Body of pancreas (tissue), 4 donors: Measurements from ENCODE around the gene PADI6. TPM values are rescaled to one million over a fixed set of nuclear protein-coding genes. Genes with fewer than 3 reads are reported as not detected.

Experiments used
- ATAC-seq: fragments of 150-250 bp; one replicate; pipeline ENCODE4 v1.9.1; 2016
- DNase-seq, 4 donors: peaks; one replicate each; pipeline ENCODE4 v3.0.0-alpha.2; 2019
- H3K27ac ChIP-seq, 4 donors: fragments of 200-600 bp; sonication (generic); 1 replicate in 3 of 4; 2 replicates in 1 of 4; pipeline versions ENCODE4 v1.5.1 to v1.6.1; 2016 to 2019; ENCODE audit warnings: mild to moderate bottlenecking in 1 of 4, mixed read lengths in 1 of 4, moderate library complexity in 1 of 4
- H3K27me3 ChIP-seq, 2 donors: fragments of 200-600 bp; sonication (generic); one replicate each; pipeline ENCODE4 v1.6.0; 2016; ENCODE audit warnings: mild to moderate bottlenecking in 1 of 2
- H3K36me3 ChIP-seq, 2 donors: fragments of 200-600 bp; sonication (generic); replicated peaks in 1 of 2; 2 replicates each; pipeline ENCODE4 v1.5.1; 2016; ENCODE audit warnings: low read depth in 2 of 2; ENCODE audit not compliant: insufficient read depth in 1 of 2
- H3K4me1 ChIP-seq: fragments of 200-600 bp; sonication (generic); one replicate; pipeline ENCODE4 v1.6.0; 2016
- H3K4me3 ChIP-seq, 2 donors: fragments of 200-600 bp; sonication (generic); 1 replicate in 1 of 2; 2 replicates in 1 of 2; pipeline ENCODE4 v1.5.1; 2016 to 2019
- H3K9me3 ChIP-seq, 3 donors: fragments of 200-600 bp; sonication (generic); 1 replicate in 2 of 3; 2 replicates in 1 of 3; pipeline ENCODE4 v1.5.1; 2016
- CTCF ChIP-seq, 7 experiments: fragments of 450-650 bp in 4 of 7; fragments of 200-600 bp in 3 of 7; sonication (generic) in 3 of 7; IDR thresholded peaks; one replicate each; pipeline ENCODE4 v1.5.1; 2016 to 2019; ENCODE audit warnings: antibody characterized with exemption in 7 of 7
- POLR2A ChIP-seq, 3 donors: fragments of 450-650 bp; IDR thresholded peaks; one replicate each; pipeline ENCODE4 v1.6.1; 2016; ENCODE audit warnings: antibody characterized with exemption in 3 of 3, mild to moderate bottlenecking in 2 of 3
- WGBS, 2 donors: methylation state at CpG; one replicate each; pipeline ENCODE4 v1.1.5; 2017; 5-methylcytosine and 5-hydroxymethylcytosine counted together
- intact Hi-C: fragments of 100-400 bp; cut with DNase I; formaldehyde crosslinking; loops from one replicate; pipeline ENCODE4 v1.15.1; 2023
- total RNA-seq, 2 donors: library from RNA; depleted of rRNA; stranded (reverse); fragments of >200 nt; gene quantifications; one replicate each; pipeline ENCODE4 v1.1.0, GENCODE V29; 2016

Gene PADI6
- total RNA-seq, 2 donors from 2014 or later, result not detected

GRCh38 chr1:17414022-17414421 is 42.0 kb downstream of the PADI6 start:
- H3K27me3 ChIP-seq, result no peaks in the 10 kb centered on the region
- no peak overlapping the region for H3K27ac ChIP-seq
- ATAC-seq (no peak), DNase-seq (no peak)
- WGBS, 2 donors, result 78 to 93% methylated on average over 2 of the region's 2 CpGs
- peaks cover 0 to 46% of the 10 kb centered on the region in 2 donors for H3K36me3 ChIP-seq
- no peaks in the 10 kb centered on the region for H3K4me1 ChIP-seq
- no peak overlapping the region for H3K4me3 ChIP-seq
- no peak for TF ChIP-seq POLR2A (IDR thresholded peaks at IDR 0.05)
- no peak for TF ChIP-seq CTCF (IDR thresholded peaks at IDR 0.05)
- no peaks in the 10 kb centered on the region for H3K9me3 ChIP-seq
- intact Hi-C loops, result no loop called here

GRCh38 chr1:17416389-17416788 is 44.4 kb downstream of the PADI6 start:
- Histone ChIP-seq H3K4me3 (no peak overlapping the region), H3K36me3 (peaks cover 0 to 48% of the 10 kb centered on the region in 2 donors), H3K27ac (no peak overlapping the region), H3K4me1 (no peaks in the 10 kb centered on the region), H3K9me3 (no peaks in the 10 kb centered on the region), H3K27me3 (no peaks in the 10 kb centered on the region)
- ATAC-seq, result no peak
- intact Hi-C loops, result no loop called here
- TF ChIP-seq CTCF (IDR thresholded peaks at IDR 0.05), result no peak
- TF ChIP-seq POLR2A (IDR thresholded peaks at IDR 0.05), result no peak
- no peak for DNase-seq
- WGBS, 2 donors, result 89 to 96% methylated on average over 20 of the region's 20 CpGs

- ATAC-seq (peak; percentile 66), DNase-seq (peak; percentile 52 to 73 (median 56))
- H3K36me3 ChIP-seq, result peaks cover 0 to 33% of the 10 kb centered on the region in 2 donors
- H3K27me3 ChIP-seq, result no peaks in the 10 kb centered on the region
- peak; percentile 77 to 100 (median 85) for TF ChIP-seq CTCF (IDR thresholded peaks at IDR 0.05)
- no peak for TF ChIP-seq POLR2A (IDR thresholded peaks at IDR 0.05)
- no peaks in the 10 kb centered on the region for H3K4me1 ChIP-seq
- no peak overlapping the region for H3K27ac ChIP-seq
- no peak overlapping the region for H3K4me3 ChIP-seq
- intact Hi-C loops, result no loop called here
- H3K9me3 ChIP-seq, result no peaks in the 10 kb centered on the region
- WGBS, 2 donors, result 42 to 74% methylated on average over 27 to 42 of the region's 42 CpGs
Measured at GRCh38 chr1:17419626-17420328, 47.8 kb downstream of the PADI6 start.

DNA sequence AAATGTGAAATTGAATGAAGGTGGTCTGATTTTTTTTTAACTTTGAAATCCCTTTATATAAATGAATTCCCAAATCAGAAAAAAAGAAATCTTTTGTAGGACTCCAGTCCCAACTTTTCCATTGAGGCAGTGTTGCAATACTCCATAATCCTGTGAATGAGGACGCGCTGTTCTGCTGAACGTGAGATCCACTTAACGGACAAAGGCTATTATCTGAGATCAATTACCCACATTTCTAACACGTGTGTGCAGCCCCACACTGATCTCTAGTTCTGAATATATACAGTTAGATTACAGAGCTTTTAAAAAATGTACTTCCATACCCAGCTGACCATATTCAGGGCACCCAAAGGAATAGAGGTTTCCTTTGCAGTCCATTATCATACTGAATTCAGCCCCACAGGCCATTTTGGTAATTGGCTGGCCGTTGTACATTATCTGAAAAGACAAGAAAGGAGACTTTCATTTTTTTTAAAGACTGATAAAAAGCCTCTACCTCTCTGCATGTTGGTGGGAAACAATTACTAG is 48.5 kb downstream of the PADI6 start:
- no peak overlapping the region for H3K4me3 ChIP-seq
- no peak for TF ChIP-seq POLR2A (IDR thresholded peaks at IDR 0.05)
- TF ChIP-seq CTCF (IDR thresholded peaks at IDR 0.05), result no peak
- no peak overlapping the region for H3K27ac ChIP-seq
- H3K36me3 ChIP-seq, result peaks cover 0 to 32% of the 10 kb centered on the region in 2 donors
- no peaks in the 10 kb centered on the region for H3K4me1 ChIP-seq
- intact Hi-C loops, result no loop called here
- DNase-seq (no peak), ATAC-seq (no peak)
- WGBS, 2 donors, result 79 to 80% methylated on average over 6 of the region's 6 CpGs
- no peaks in the 10 kb centered on the region for H3K9me3 ChIP-seq
- H3K27me3 ChIP-seq, result no peaks in the 10 kb centered on the region

DNA sequence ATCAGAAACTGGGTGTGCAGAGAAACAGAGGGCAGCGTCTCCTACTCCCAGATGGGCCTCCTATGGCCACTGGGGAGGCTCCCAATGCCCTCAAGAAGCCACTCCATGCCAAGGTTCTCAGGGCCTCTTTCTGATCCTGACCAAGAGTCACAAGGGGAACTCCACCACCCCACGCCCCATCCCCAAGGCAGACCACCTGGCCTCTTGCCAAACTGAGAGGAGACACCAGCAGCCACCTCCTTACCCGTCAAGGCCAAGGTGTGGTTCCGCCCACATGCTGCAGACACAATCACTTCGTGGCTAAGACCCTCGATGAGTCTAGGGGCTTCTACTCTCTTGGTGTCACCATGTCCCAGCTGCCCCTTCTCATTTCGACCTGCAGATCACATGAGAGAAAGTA is 50.5 kb downstream of the PADI6 start:
- no peaks in the 10 kb centered on the region for H3K4me1 ChIP-seq
- DNase-seq (no peak), ATAC-seq (no peak)
- 78 to 80% methylated on average over 6 to 7 of the region's 7 CpGs for WGBS, 2 donors
- TF ChIP-seq POLR2A (IDR thresholded peaks at IDR 0.05) (no peak), CTCF (IDR thresholded peaks at IDR 0.05) (no peak)
- no peak overlapping the region for H3K27ac ChIP-seq
- H3K4me3 ChIP-seq, result no peak overlapping the region
- no peaks in the 10 kb centered on the region for H3K9me3 ChIP-seq
- H3K36me3 ChIP-seq, result peaks cover 0 to 24% of the 10 kb centered on the region in 2 donors
- no peaks in the 10 kb centered on the region for H3K27me3 ChIP-seq
- intact Hi-C loops, result no loop called here
